B cell (primary cell): ENCODE results near the gene SARS2.

Experiments
- CTCF ChIP-seq: fragments of 200-600 bp; IDR thresholded peaks from one replicate; pipeline ENCODE4 v1.8.0; 2022; ENCODE audit warnings: antibody characterized with exemption, mild to moderate bottlenecking
- EZH2 ChIP-seq: IDR thresholded peaks from 2 replicates; pipeline ENCODE4 v1.6.1; 2012; ENCODE audit warnings: borderline replicate concordance, low read depth, mild to moderate bottlenecking, moderate library complexity, low read length; ENCODE audit not compliant: insufficient read depth, poor library complexity, severe bottlenecking

GRCh38 chr19:38875656-38876395 lies 54.7 kb downstream of the SARS2 start:
- TF ChIP-seq EZH2 = no peak
- no peak for TF ChIP-seq CTCF
